ENCODE measurements around the gene NAB2. TPM values are rescaled to one million over a fixed set of nuclear protein-coding genes. Genes with fewer than 3 reads are reported as not detected.

The NAB2 gene
- total RNA-seq, 1 donor from 2014 or later = 9.3 TPM

DNA sequence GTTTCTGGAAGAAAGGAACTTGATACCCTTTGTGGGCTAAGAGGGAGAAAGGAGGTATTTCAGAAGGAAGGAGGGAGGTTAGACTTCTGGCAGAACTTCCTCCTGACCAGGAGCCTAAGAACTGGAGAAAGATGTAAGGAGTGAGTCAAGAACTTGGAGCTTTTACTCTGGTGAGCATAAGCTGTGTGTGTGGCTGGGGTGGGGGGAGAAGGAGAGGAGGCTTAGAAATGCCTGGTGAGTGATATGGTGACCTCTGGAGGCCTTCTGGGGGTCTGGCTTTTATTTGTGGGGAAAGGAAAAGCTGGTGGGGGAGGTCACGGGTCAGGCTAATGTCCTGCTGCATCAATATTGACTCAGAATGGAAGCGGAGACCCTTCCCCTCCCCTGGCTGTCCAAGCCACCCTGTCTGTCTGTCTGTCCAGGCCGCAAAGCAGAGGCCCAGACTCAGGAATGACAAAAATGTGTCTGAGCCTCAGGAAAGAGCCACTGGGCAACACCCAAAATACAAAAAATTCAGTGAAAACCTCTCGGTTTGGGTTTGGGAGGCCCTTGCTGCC, 44.2 kb downstream of the NAB2 start:
- DNase-seq (ENCODE audit: low read depth in 2 of 2) = no peak

- DNase-seq (ENCODE audit: low read depth in 2 of 2) = no peak
Observed at GRCh38 chr12:57133916-57134315, 45.0 kb downstream of the NAB2 start.

DNA sequence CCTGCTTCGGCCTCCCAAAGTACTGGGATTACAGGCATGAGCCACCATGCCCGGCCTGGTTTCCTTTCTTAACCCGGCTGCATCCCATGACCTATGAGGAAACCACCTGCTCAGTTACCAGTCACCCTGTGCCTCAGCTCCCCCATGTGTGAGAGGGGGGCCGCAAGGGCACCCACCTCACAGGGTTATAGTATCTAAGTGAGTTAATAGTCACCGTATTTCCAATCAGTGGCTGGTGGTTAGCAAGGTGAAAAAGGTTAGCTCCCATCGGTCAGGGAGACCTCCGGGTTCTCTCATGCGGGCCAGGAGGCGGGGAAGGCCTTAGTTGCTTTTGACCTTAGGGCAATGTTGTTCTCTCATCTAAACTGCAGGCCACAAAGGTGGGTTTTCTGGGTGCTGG, 46.0 kb downstream of the NAB2 start:
- no peak for DNase-seq (ENCODE audit: low read depth in 2 of 2)

DNA sequence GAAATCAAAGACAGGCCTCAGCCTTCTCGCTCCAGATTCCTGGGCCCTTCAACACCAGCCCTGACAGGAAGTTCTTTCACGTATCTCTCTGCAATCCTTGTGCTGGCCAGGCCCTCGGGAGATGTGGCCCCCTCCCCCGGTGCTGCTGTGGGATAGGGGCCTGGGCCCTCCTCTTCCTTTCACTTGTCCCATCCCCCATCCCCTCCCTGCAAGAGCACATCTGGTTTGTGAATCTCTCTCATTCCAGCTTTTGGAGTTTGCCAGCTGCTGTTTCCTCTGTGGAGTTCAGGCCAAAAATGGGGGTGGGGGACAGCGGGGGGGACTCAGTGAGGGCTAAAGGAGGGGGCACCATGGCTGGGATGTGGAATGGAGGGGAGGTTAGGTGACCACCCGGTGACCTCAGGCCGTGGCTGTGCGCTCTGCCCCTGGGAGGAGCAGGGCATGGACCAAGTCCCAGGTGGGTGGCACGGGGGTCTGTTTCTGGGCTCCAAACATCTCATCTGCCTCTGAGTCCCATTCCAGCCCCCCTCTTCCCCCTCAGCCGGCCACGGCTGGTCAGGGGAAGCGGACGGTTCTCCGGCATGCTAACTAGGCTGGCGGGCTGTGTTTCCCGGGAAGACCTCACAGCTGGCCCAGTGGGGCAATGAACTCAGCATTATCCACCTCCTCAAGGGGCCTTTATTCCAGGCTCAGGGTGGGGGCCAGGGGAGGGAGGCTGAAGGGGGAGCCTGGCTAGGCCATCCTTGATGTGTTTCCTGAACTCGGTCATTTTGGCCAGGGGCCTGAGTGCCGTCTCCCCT, 46.8 kb downstream of the NAB2 start:
- no peak for DNase-seq (ENCODE audit: low read depth in 2 of 2)

DNA sequence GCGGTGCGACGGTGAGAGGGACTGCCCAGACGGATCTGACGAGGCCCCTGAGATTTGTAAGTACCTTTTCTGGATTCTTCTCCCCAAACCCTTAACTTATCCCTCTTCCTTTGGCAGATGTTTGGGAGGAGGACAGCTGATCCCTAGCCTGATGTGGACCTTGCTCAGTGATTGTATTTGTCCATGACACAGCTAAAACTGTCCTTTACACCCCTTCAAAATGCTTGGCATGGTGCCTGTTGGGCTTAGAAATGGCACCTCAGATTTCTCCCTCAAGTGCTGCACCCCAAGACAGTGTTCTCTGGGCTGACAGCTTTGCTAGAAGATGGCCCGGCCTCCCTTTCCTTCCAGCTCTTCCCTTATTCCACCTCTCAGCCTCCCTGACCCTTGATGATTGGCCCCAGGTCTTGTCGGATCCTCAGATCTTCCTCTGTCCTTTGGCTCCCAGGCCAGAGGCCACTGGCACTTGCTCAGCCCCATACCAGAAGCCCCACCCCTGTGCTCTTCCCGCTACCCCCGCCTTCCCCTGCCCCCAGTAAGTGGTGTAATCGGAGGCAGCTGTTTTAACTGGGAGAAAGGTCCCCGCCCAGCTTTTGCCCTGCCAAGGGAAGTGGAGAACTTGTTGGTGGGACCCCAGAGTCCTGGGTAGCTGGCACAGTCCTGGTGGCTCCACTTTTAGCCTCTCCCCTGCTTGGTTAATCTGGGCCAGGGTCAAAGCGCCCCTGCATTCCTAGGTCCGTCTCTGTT, 49.8 kb downstream of the NAB2 start:
- no peak for DNase-seq (ENCODE audit: low read depth in 2 of 2)

DNA sequence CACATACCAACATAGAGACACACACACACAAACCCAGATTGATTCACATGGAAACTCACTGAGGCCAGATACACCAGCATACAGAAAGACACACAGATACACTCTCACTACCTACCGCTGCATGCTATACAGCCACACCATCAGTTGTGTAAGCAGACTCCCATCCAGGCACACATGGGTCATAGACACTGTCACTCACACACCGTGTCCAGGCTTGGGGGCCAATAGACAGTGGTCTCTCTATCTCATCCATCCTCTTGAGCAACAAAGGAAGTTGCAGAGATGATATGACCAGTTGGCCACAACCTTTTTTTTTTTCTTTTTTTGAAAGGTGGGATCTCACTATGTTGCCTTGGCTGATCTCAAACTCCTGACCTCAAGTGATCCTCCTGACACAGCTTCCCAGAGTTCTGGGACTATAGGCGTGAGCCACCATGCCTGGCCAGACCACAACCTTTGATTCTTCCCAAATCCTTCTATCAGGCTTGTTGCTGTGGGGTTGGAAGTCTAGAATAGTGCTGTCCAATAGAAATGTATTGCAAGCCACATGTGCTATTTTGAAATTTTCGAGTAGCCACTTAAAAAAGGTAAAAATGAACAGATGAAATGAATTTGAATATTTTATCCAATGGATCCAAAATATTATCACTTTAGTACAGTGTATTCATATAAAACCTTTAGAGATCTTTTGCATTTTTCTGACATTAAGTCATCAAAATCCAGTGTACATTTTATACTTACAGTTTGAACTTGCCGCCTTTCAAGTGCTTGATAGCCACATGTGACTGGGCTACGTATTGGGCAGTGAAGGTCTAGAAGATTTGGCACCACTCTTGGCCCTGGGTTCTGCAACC, 51.1 kb downstream of the NAB2 start:
- DNase-seq (ENCODE audit: low read depth in 2 of 2) = no peak

GRCh38 chr12:57141249-57141648, 52.3 kb downstream of the NAB2 start:
- DNase-seq (ENCODE audit: low read depth in 2 of 2) = no peak

GRCh38 chr12:57142121-57142520, 53.2 kb downstream of the NAB2 start:
- DNase-seq (ENCODE audit: low read depth in 2 of 2) = no peak

DNA sequence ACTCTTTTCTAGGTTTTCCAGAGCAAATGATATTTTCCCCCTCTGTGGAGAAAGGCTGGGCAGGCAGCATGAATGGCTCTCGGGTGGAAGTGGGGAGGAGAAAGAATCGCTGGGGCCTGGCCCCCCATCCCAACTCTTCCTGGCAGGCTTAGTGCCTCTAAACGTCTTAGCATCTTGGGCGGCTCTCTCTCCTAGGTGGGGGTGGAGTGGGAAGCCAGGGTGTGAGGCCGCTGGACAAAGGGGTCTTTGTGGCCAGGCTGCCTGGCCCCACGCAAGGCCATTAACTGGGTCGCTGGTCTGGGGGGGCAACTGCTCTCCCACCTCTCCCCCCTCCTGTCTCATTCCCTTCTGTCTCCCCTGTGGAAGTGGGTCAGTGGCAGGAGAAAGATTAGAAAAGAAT, 53.8 kb downstream of the NAB2 start:
- no peak for DNase-seq (ENCODE audit: low read depth in 2 of 2)

DNA sequence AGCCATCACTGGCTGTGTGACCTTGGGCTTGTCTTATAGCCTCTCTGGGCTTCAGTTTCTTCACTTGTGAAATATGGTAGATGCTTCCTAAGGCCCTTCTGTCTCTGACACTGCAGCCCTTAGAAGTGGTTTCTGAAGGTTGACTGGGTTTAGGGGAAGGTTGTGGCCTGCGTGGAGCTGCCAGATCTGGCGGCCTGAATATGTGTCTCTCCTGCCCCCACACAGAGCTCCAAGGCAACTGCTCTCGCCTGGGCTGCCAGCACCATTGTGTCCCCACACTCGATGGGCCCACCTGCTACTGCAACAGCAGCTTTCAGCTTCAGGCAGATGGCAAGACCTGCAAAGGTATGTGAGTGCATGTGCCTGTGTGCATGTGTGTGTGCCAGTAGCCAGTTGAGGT, 54.5 kb downstream of the NAB2 start:
- DNase-seq (ENCODE audit: low read depth in 2 of 2) = no peak

Other genes with a start within 250 kb of the NAB2 start
- gene SDR9C7, start 154.7 kb upstream of the NAB2 start, total RNA-seq = not detected in 2 replicates
- gene RDH16, start 131.5 kb upstream of the NAB2 start, total RNA-seq = under 0.01 TPM in 2 replicates
- 5.4 and 8.9 TPM in 2 replicates for gene ZBTB39, start 82.6 kb upstream of the NAB2 start, total RNA-seq
- gene TAC3, start 72.6 kb upstream of the NAB2 start, total RNA-seq = not detected in 2 replicates
- not detected in 2 replicates for gene MYO1A, start 39.0 kb upstream of the NAB2 start, total RNA-seq
- 2.8 and 3.6 TPM in 2 replicates for gene NEMP1, start 10.3 kb upstream of the NAB2 start, total RNA-seq
- 6.7 and 10.5 TPM in 2 replicates for gene STAT6, start 22.2 kb downstream of the NAB2 start, total RNA-seq
- gene LRP1, start 39.4 kb downstream of the NAB2 start, total RNA-seq = 0.60 and 1.3 TPM in 2 replicates
- gene LRP1-AS, start 58.5 kb downstream of the NAB2 start, total RNA-seq = not detected in 2 replicates
- under 0.01 TPM in 1 of 2 replicates, not detected in the other for gene NXPH4, start 127.7 kb downstream of the NAB2 start, total RNA-seq
- gene SHMT2, start 140.6 kb downstream of the NAB2 start, total RNA-seq = 120 and 142 TPM in 2 replicates
- gene STAC3, start 162.1 kb downstream of the NAB2 start, total RNA-seq = 0.22 and 0.40 TPM in 2 replicates

Data from lung microvascular endothelial cell (primary cell).